Stimulated activated naive CD8-positive, alpha-beta T cell treated with anti-CD3 and anti-CD28 coated beads, Interleukin-15, Interleukin-2, amounts not matched to agents 100 U/mL and 50 U/mL, for 24 hours (primary cell): ENCODE measurements around the gene TMEM101.
"Not testable (repeated sequence)": the region's sequence is repeated elsewhere in the genome, so short reads cannot be mapped to it uniquely, and the experiment has no call there.

Source experiments
- ATAC-seq: fragments of 150-1000 bp; cut with Tn5 transposase; one replicate; pipeline ENCODE4 v1.10.0; 2021
- DNase-seq: peaks from one replicate; pipeline ENCODE4 v3.0.0; 2021

The TMEM101 gene

GRCh38 chr17:43974382-43975266 is 40.1 kb downstream of the TMEM101 start:
- DNase-seq: no peak
- no peak for ATAC-seq

GRCh38 chr17:43972444-43973212 is 42.1 kb downstream of the TMEM101 start:
- DNase-seq, ATAC-seq: not testable (repeated sequence)

GRCh38 chr17:43971436-43971835 is 43.3 kb downstream of the TMEM101 start:
- DNase-seq, ATAC-seq: not testable (repeated sequence)

GRCh38 chr17:43970366-43970765 is 44.4 kb downstream of the TMEM101 start:
- ATAC-seq (no peak), DNase-seq (no peak)

- no peak for DNase-seq
- ATAC-seq: peak; percentile 46
Measured at GRCh38 chr17:43967251-43967875, 47.4 kb downstream of the TMEM101 start.

- ATAC-seq: no peak
- DNase-seq: no peak
Measured at GRCh38 chr17:43966276-43966675, 48.5 kb downstream of the TMEM101 start.

- no peak for ATAC-seq
- no peak for DNase-seq
Measured at GRCh38 chr17:43962479-43962878, 52.3 kb downstream of the TMEM101 start.

- DNase-seq: no peak
- no peak for ATAC-seq
Measured at GRCh38 chr17:43961954-43962353, 52.8 kb downstream of the TMEM101 start.

GRCh38 chr17:43961292-43961691 is 53.5 kb downstream of the TMEM101 start:
- ATAC-seq, DNase-seq: not testable (repeated sequence)
